ENCODE results near the gene GUCY1A1.

DNA sequence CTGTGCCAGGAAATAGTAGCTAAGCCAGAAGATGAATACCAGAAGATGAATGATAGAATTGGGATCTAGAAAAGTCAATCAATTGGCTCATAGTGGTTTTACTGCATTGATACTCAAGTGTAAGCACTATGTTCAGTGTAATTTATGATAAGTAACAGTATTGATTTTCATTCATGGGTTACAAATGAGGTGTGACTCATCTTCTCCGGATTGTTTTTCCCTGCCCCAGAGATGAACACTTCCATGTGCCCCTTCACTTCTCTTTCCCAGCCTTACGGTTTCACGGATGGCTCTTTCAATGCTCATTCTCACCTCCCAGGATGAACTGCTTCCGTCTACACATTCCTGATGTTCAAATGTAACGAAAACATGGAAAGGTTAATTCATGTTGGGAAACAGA lies 82.4 kb downstream of the GUCY1A1 start:
- no peak for TF ChIP-seq EP300 (IDR thresholded peaks at IDR 0.05; ENCODE audit: low read depth)
- TF ChIP-seq, protein P1, sequence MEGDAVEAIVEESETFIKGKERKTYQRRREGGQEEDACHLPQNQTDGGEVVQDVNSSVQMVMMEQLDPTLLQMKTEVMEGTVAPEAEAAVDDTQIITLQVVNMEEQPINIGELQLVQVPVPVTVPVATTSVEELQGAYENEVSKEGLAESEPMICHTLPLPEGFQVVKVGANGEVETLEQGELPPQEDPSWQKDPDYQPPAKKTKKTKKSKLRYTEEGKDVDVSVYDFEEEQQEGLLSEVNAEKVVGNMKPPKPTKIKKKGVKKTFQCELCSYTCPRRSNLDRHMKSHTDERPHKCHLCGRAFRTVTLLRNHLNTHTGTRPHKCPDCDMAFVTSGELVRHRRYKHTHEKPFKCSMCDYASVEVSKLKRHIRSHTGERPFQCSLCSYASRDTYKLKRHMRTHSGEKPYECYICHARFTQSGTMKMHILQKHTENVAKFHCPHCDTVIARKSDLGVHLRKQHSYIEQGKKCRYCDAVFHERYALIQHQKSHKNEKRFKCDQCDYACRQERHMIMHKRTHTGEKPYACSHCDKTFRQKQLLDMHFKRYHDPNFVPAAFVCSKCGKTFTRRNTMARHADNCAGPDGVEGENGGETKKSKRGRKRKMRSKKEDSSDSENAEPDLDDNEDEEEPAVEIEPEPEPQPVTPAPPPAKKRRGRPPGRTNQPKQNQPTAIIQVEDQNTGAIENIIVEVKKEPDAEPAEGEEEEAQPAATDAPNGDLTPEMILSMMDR (IDR thresholded peaks at IDR 0.05): no peak
- TF ChIP-seq POLR2AphosphoS5 (IDR thresholded peaks at IDR 0.05): no peak
- TF ChIP-seq POLR2A (IDR thresholded peaks at IDR 0.05): no peak
